H1 (cell line): ENCODE results near the gene DNAL1. TPM values are rescaled to one million over a fixed set of nuclear protein-coding genes. Genes with fewer than 3 reads are reported as not detected.

Source experiments
- BCL11A ChIP-seq, 2 experiments: IDR thresholded peaks; one replicate each; pipeline ENCODE4 v1.6.1; 2011; ENCODE audit warnings: low read depth in 2 of 2, low read length in 2 of 2, mild to moderate bottlenecking in 2 of 2
- CHD2 ChIP-seq: IDR thresholded peaks from 2 replicates; pipeline ENCODE4 v1.6.1; 2012; ENCODE audit warnings: low read length, improper control_type of control experiment
- polyA plus RNA-seq, 7 experiments: library from polyadenylated mRNA; depleted of rRNA in 3 of 7; stranded (reverse) in 5 of 7; unstranded in 2 of 7; fragments of >200 nt in 5 of 7; fragments of 200-250 nt in 2 of 7; gene quantifications; 1 replicate in 5 of 7; 2 replicates in 1 of 7; 4 replicates in 1 of 7; pipeline versions ENCODE4 v1.2.1 to v1.2.3, GENCODE V29; 2011 to 2013; ENCODE audit warnings: missing spikeins in 2 of 7, mixed read lengths in 2 of 7
- total RNA-seq: library from RNA; stranded (reverse); fragmentation: NEBNext Ultra II Directional; extraction: Animal tissue kit (Norgen Biotek cat#: 25700); gene quantifications from 2 replicates; pipeline ENCODE4 v1.2.1, GENCODE V29; 2021

DNAL1 gene
- total and polyA plus RNA-seq, 2 of the 8 experiments (the other 6 are each of a cell fraction or from before 2014, with no cell fraction given) = 2.8 to 16.8 TPM

GRCh38 chr14:73743431-73743931 lies 98.7 kb downstream of the DNAL1 start (continued):
- no peak for TF ChIP-seq BCL11A (IDR thresholded peaks at IDR 0.05; ENCODE audit: low read depth in 2 of 2, low read length in 2 of 2)
- no peak for TF ChIP-seq CHD2
